ENCODE results near the gene TMEM218. TPM values are rescaled to one million over a fixed set of nuclear protein-coding genes. Genes with fewer than 3 reads are reported as not detected.

The TMEM218 gene
- total RNA-seq, 1 experiment from 2014 or later = 14.3 TPM

DNA sequence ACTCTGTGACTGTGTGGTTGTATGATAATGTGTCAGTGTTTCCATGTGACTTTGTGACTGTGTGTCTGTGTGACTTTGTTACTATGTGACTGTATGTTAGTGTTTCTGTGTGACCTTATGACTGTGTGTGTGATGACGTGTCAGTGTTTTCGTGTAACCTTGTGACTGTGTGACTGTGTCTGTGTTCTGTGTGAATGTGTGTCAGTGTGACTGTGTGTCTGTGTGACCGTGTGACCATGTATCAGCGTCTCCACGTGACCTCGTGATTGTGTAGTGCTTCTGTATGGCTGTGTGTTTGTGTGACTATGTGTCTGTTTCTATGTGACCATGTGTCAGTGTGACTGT is 43.6 kb upstream of the TMEM218 start:
- Histone ChIP-seq H4K8ac (replicated peaks; ENCODE audit: insufficient read length, low read depth, low read length) (no peak overlapping the region), H3K4ac (ENCODE audit: low read depth, low read length) (no peak overlapping the region), H2AFZ (ENCODE audit: low read length) (no peak overlapping the region), H2BK20ac (ENCODE audit: low read depth, low read length, poor library complexity, severe bottlenecking) (no peak overlapping the region), H2AK5ac (ENCODE audit: insufficient read length, low read length) (no peak overlapping the region), H2BK12ac (ENCODE audit: insufficient read length, low read depth, low read length) (no peak overlapping the region), H3K23ac (ENCODE audit: insufficient read length, low read depth, low read length) (no peak overlapping the region), H2BK5ac (ENCODE audit: insufficient read length, low read length) (no peak overlapping the region), H3K18ac (ENCODE audit: insufficient read length, low read depth, low read length) (no peak overlapping the region), H3T11ph (ENCODE audit: low read length) (no peak overlapping the region), H3K14ac (ENCODE audit: insufficient read depth, low read length) (no peak overlapping the region), H3K9me3 (ENCODE audit: control insufficient read depth, low read depth, low read length) (no peaks in the 10 kb centered on the region), H4K5ac (ENCODE audit: insufficient read length, low read depth, low read length) (no peak overlapping the region), H3K23me2 (ENCODE audit: insufficient read length, low read depth, low read length, poor library complexity, severe bottlenecking) (no peaks in the 10 kb centered on the region), H3K9ac (ENCODE audit: extremely low read depth, insufficient read length, low read length) (no peak overlapping the region), H3K56ac (ENCODE audit: insufficient read length, low read depth, low read length) (no peak overlapping the region), H4K20me1 (ENCODE audit: control insufficient read depth, insufficient read depth, insufficient read length) (no peaks in the 10 kb centered on the region), H3K27ac (ENCODE audit: insufficient read length, low read depth, low read length) (no peak overlapping the region), H2BK120ac (ENCODE audit: low read depth, low read length, poor library complexity, severe bottlenecking) (no peak overlapping the region), H2BK15ac (ENCODE audit: low read depth, low read length) (no peak overlapping the region), H3K79me1 (ENCODE audit: insufficient read depth, low read depth, low read length, poor library complexity, severe bottlenecking) (no peaks in the 10 kb centered on the region), H3K79me2 (ENCODE audit: insufficient read depth, low read length) (no peaks in the 10 kb centered on the region), H3K4me2 (ENCODE audit: insufficient read depth, insufficient read length, low read length) (no peak overlapping the region), H3K4me1 (ENCODE audit: insufficient read depth, low read length) (no peaks in the 10 kb centered on the region), H4K91ac (ENCODE audit: insufficient read length, low read depth, low read length) (no peak overlapping the region), H3K27me3 (ENCODE audit: insufficient read depth, low read length) (no peaks in the 10 kb centered on the region; the same call in 1 of the 2 replicates)
- WGBS (ENCODE audit: extremely low coverage, insufficient read length, low lambda C conversion rate) = no CpG with 5 or more reads among the region's 6 CpGs
- Mint-ChIP-seq H3K4me1 (peaks cover 7 to 11% of the 10 kb centered on the region in 2 experiments), H3K27ac (no peak overlapping the region), H3K9me3 (peaks cover 0 to 6% of the 10 kb centered on the region in 2 experiments; a peak in 3 of 5 replicates), H3K4me3 (no peak overlapping the region), H3K27me3 (ENCODE audit: low read depth) (peaks cover 34% of the 10 kb centered on the region), H3K36me3 (ENCODE audit: insufficient read depth in 1 of 3, low read depth in 3 of 3) (no peaks in the 10 kb centered on the region; a peak in 1 of 7 replicates)
- TF ChIP-seq, protein P1, sequence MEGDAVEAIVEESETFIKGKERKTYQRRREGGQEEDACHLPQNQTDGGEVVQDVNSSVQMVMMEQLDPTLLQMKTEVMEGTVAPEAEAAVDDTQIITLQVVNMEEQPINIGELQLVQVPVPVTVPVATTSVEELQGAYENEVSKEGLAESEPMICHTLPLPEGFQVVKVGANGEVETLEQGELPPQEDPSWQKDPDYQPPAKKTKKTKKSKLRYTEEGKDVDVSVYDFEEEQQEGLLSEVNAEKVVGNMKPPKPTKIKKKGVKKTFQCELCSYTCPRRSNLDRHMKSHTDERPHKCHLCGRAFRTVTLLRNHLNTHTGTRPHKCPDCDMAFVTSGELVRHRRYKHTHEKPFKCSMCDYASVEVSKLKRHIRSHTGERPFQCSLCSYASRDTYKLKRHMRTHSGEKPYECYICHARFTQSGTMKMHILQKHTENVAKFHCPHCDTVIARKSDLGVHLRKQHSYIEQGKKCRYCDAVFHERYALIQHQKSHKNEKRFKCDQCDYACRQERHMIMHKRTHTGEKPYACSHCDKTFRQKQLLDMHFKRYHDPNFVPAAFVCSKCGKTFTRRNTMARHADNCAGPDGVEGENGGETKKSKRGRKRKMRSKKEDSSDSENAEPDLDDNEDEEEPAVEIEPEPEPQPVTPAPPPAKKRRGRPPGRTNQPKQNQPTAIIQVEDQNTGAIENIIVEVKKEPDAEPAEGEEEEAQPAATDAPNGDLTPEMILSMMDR (conservative IDR thresholded peaks at IDR 0.05) = no peak
- no peak for DNase-seq

Data from H9 (cell line).